HG03135 (cell line): ENCODE results near the gene DISP1.

Experiments
- ATAC-seq: cut with Tn5 transposase; IDR thresholded peaks from one replicate; pipeline ENCODE4 v1.9.1; 2021; ENCODE audit warnings: mild to moderate bottlenecking, moderate library complexity; ENCODE audit not compliant: unreplicated experiment

Gene DISP1

GRCh38 chr1:222791006-222791710 lies 23.7 kb upstream of the DISP1 start:
- no peak for ATAC-seq

- ATAC-seq = no peak
Observed at GRCh38 chr1:222792744-222793143, 22.1 kb upstream of the DISP1 start.

- ATAC-seq = no peak
Observed at GRCh38 chr1:222794656-222795474, 20.0 kb upstream of the DISP1 start.

- ATAC-seq = no peak
Observed at GRCh38 chr1:222798116-222798515, 16.7 kb upstream of the DISP1 start.

GRCh38 chr1:222798975-222799374 lies 15.9 kb upstream of the DISP1 start:
- ATAC-seq = no peak

- ATAC-seq = no peak
Observed at GRCh38 chr1:222801067-222801466, 13.8 kb upstream of the DISP1 start.

- no peak for ATAC-seq
Observed at GRCh38 chr1:222811671-222812070, 3.2 kb upstream of the DISP1 start.

- no peak for ATAC-seq
Observed at GRCh38 chr1:222813866-222814535, 838 bp upstream of the DISP1 start.

- no peak for ATAC-seq
Observed at GRCh38 chr1:222815440-222815765, 564 bp downstream of the DISP1 start.

- ATAC-seq = no peak
Observed at GRCh38 chr1:222817529-222817928, 2.7 kb downstream of the DISP1 start.

- no peak for ATAC-seq
Observed at GRCh38 chr1:222818171-222818570, 3.3 kb downstream of the DISP1 start.

GRCh38 chr1:222820171-222820712 lies 5.4 kb downstream of the DISP1 start:
- no peak for ATAC-seq

- no peak for ATAC-seq
Observed at GRCh38 chr1:222821239-222821638, 6.4 kb downstream of the DISP1 start.

- ATAC-seq = no peak
Observed at GRCh38 chr1:222823695-222824094, 8.9 kb downstream of the DISP1 start.

GRCh38 chr1:222824641-222825040 lies 9.8 kb downstream of the DISP1 start:
- no peak for ATAC-seq

GRCh38 chr1:222828939-222829338 lies 14.1 kb downstream of the DISP1 start:
- no peak for ATAC-seq

- ATAC-seq = no peak
Observed at GRCh38 chr1:222829868-222830267, 15.0 kb downstream of the DISP1 start.

- no peak for ATAC-seq
Observed at GRCh38 chr1:222833356-222833876, 18.6 kb downstream of the DISP1 start.

GRCh38 chr1:222843469-222844410 lies 28.9 kb downstream of the DISP1 start:
- ATAC-seq = no peak

GRCh38 chr1:222844411-222844779 lies 29.6 kb downstream of the DISP1 start:
- no peak for ATAC-seq
